G401 (cell line): ENCODE results near the gene DCP1B. TPM values are rescaled to one million over a fixed set of nuclear protein-coding genes. Genes with fewer than 3 reads are reported as not detected.
A peak's percentile ranks its signal among the peaks of the same experiment; 100 is the strongest.

Experiments used
- DNase-seq: peaks from one replicate; pipeline ENCODE4 v3.0.0-alpha.2; 2015; ENCODE audit warnings: low spot score
- in situ Hi-C: cut with HindIII; loops from 2 replicates; pipeline ENCODE4 v1.10.0; 2016; ENCODE audit warnings: low sequenced_read_pairs, mixed read lengths
- total RNA-seq: library from RNA; depleted of rRNA; stranded (reverse); fragments of >200 nt; shearing (Covaris generic); gene quantifications from 2 replicates; pipeline ENCODE4 v1.2.3, GENCODE V29; 2014

DCP1B gene
- total RNA-seq, 1 experiment from 2014 or later, result 20.6 TPM

DNA sequence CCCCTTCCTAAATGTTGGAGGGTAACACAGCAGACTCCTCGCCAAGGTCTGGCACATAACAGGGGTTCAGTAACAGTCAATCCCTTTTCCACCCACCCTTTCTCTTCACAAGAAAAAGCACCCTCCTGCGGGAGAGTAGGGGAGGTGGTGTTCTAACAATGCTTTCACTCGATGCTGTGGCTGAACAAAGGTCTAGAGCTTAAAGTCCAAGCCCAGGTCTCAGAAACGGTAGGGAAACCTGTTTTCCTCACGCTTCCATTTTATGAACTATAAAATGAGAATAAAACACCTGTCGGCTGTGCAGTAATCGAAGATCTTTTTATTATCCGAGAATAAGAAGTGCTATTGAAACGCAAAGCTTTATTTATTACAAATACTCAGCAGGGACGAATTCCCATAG lies 64.9 kb downstream of the DCP1B start:
- no peak for DNase-seq
- in situ Hi-C loops, result no loop called here

DNA sequence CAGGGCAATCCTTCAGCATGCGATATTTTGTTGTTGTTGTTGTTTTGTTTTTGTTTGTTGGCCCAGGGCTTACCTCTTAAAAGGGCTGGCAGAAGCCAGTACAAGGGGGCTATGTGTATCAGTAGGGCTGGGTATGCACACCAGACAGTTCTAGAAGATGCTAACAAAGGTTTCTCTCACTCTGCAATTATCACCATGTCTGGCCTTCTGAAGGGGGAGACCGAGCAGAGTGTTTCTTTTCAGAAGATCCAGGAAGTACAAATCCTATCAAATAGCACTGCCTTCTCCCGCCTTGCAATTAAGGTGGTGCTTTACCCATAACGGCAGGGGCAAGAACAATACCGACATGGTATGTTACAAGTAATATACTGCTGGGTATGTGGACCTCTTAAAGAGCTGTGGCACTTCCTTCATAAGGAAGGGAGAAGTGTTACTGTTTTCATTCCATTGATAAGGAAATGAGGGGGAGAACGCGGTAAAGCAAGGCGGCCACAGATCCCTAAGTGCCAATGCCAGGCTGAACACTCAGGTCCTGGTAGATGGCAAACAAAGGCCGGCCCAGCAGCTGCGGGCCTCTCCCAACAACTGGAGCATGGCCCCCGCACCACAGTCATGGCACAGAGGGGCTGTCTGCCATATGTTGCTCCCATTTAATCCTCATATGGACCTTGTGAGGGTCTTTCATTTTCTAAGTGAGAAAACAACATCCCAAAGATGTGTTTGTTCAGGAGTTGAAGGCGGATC lies 66.6 kb downstream of the DCP1B start:
- in situ Hi-C loops, result no loop called here

DNA sequence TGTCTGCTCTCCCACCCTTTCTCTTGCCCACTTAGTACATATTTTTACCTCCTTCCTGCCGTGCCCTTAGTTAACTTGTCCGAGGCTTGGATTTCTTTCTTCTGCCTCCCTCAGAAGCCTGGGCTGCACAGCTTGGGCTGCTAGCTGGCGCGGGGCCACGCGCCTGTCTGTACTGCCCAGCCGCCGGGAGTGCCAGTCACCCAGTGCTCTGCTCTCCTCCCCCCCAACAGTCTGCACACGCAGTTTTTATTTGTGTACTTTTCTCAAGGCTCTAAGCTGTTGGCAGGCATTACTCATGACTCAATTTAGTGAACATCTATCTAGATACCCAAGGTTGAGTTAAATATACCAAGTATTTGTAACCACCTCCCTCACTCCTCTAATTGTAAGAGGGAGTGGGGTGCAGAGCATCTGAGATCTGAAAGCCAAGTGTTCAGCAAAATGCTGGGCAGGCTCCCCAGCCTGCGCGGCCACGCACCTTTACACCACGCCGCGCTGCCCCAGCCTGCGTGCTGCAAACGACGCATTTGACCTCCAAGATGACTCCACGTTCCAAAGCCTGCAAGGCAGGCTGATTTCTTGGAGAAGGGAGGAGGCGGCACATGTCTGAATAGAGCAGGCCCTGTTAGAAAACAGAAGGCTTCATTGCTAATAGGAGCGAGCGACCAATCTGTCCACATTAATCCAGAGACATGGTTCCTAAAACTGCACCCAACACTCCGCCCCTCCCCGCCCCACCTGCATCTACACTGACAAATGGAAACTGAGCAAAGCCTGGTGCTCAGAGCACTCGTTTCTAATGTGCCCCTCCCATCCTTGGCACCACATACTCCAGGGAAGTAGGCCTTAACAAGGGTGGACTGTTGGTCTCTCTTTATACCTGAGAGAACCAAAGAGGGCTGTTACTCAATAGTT lies 67.6 kb downstream of the DCP1B start:
- peak; percentile 85 for DNase-seq
- in situ Hi-C loops, result no loop called here

More for the DNA sequence above, 66.6 kb downstream of the DCP1B start:
- DNase-seq, result no peak

DNA sequence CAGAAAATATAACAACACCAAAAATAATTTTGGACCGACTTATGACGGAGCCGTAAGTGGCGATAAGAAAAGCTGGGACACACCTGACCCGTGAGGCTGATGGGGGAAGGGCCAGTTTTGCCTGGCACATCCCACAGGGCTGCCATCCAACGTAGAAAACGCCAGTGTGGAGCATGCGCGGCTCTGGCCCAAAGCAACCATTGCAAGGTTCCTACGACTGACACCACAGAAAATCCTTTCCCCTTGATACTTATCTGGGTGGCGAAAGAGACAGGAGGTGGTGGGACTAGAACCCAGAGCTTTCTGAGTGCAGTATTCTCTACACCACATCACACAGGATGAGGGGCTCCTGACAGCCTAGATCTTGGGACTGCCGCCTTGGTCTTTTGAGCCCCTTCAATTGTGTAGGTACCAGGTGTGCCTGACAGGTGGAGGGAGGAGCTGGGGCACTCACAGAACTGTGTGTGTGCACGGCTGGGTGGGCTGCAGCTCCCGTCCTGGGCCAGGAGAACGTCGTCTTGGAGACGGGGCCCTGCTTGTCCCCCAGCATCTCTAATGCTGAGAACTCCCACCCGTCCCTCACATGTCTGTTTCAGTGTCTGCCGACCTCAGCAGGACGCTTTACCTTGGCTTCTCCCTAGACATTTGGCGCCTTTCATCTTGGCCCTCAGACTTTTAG lies 68.4 kb downstream of the DCP1B start:
- DNase-seq, result peak; percentile 58
- in situ Hi-C loops, result no loop called here

DNA sequence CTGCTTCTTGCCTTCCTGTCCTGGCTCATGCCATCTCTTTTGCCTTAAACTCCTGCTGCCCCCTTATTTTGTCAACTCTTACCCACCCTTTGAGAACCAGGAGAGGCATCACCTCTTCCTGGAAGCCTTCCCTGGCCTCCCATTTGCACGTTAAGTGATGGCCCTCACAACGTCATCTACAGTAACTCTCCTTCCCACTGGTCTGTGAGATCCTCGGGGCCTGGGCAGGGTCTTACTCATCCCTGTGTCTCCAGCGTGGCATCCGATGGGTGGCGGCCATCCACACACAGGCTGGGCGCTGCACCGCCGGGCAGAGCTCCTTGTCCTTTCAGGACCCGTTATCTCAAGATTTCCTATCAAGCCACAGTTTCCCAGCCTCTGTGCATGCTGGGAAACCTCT lies 69.0 kb downstream of the DCP1B start:
- in situ Hi-C loops, result no loop called here
- DNase-seq, result no peak

DNA sequence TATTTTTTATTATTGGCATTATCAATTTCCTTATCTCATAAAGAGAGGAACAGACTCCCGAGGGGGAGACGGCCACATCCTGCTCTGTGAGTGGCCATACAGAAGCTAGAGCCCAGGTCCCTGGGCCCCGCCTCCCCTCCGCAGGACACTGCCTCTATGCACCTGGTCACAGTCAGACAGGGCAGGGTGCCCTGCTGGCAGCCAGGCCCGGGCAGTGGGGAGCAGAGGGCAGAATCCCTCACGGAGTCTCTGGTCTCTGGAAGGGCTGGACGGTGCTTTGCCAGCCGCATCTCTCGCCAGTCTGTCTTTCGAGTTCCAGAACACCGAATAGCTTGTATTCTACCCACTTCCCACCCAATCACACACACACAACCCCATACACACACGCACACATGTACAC lies 69.4 kb downstream of the DCP1B start:
- DNase-seq, result no peak
- in situ Hi-C loops, result no loop called here

DNA sequence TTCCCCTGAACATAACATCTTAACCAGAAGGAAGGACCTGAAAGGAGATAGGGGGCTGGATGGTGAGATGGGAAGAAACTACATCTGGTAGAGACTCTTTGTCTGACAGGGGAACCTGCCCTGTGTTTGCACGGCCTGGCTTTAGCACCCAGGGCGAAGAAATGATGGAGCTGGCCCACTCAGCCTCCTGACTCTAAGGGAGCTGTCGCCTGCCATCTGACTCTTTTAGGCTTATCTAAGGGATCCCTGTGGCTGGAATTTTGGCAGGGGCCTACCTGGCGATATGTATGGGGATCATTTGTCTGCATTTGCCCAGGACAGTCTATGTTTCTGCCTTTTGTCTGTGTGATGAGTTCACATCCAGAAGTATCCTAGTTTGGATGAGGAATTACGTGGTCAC lies 70.2 kb downstream of the DCP1B start:
- DNase-seq, result no peak
- in situ Hi-C loops, result no loop called here

DNA sequence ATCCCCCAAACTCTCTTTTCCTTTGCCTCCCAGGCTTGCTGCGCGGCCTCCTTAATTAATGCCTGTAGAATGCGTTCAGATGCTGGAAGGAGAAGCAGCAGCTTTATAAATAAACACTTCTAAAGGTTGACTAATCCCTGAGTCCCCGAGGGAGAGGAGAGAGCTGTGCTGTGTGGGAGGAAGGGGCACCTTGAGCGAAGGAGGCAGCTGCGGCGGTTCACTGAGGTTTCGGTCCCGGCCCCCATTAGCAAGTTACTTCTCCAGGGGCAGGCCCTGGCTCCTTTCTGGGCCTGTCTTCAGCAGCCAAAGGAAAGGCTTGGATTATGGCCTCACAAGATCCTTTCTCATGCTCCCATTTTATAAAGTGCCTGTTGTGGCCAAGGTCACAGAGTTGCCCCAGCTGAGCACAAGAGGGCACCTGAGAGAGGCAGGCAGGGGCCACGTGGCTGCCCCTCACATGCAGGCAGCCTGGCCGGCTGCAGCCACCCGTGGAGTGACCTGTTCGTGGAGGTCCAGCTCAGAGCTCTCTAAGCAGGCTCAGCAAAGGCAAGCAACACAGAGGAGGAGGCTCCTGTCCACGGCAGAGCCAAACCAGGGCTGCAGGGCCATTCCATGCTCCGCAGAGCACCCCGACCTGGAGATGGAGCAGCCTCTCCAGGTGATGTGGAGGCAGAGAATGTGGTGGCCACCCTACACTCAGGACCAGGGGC lies 70.8 kb downstream of the DCP1B start:
- in situ Hi-C loops, result no loop called here
- DNase-seq, result no peak

DNA sequence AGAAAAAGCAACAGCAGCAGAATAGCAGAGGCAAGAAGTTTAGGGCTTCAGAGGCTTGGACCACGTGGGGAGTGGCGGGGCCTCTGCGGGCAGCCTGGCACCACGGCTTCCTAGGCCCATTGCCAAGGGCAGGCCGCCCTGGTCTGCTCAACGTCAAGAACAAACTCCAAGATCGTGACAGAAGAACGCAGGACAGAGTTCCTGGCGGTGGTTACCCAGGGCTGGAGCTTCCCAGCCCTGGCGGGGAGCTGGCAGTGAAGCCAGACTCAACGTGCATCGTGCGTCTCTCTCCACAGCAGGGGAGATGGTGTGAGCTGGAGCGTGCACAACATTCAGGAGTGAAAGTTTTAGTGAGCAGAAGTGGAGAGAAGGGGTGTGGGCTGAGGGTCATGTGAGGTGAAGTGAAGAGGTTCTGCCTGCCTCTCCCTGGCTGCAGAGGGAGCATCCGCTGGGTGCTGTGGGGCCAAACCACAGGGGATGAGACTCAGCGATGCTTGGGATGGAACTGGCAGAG lies 71.9 kb downstream of the DCP1B start:
- in situ Hi-C loops, result no loop called here
- no peak for DNase-seq

DNA sequence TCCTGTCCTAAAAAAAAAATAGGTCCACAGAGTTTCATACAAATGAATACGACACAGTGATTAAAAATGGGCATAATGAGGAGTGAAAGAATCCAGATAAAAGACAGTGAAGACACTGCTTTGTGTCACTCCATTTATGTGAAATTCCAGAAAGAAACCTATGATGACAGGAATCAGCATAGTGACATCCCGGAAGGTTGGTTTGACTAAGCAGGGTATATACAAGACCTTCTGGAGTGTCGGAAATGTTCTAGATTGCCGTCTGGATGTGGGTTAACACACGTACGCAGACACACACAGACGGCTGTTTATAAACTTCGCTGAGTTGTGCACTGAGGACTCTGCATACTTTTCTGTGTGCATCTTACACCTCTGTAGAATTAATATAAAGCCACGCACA lies 72.6 kb downstream of the DCP1B start:
- in situ Hi-C loops, result no loop called here
- DNase-seq, result no peak

DNA sequence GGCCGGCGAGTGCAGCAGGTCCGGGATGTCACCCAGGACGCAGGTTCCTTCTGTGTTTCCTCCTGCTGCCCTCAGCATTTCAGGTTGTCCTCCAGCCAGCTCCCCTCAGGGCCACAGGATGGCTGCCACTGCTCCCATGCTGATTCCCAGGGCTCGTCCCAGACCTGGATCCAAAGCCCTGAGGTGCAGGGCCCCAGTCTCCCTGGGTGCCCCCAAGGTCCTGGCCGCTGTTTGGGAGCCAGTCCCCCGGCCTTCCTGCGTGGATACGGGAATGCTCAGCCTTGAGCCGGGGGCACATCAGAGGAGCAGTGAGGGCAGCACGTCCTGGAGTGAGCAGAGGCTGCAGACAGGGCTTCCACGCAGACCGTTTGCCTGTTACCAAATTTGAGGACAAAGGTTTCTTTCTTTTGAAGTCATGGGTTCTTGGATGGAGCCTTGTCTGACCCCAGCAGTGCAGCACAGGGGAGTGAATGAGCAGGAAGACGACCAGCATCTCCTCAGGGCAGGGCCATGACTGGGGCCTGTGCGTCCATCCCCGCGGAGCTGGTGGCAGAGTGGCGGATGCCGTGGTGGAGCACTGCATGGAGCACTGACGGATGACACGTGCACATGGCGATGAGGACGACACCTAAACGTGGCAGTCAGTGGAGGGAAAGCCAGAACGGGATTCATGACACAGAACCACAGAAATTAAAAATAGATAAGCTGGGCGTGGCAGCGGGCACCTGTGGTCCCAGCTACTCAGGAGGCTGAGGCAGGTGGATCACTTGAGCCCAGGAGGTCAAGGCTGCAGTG lies 73.3 kb downstream of the DCP1B start:
- DNase-seq, result no peak
- in situ Hi-C loops, result no loop called here

DNA sequence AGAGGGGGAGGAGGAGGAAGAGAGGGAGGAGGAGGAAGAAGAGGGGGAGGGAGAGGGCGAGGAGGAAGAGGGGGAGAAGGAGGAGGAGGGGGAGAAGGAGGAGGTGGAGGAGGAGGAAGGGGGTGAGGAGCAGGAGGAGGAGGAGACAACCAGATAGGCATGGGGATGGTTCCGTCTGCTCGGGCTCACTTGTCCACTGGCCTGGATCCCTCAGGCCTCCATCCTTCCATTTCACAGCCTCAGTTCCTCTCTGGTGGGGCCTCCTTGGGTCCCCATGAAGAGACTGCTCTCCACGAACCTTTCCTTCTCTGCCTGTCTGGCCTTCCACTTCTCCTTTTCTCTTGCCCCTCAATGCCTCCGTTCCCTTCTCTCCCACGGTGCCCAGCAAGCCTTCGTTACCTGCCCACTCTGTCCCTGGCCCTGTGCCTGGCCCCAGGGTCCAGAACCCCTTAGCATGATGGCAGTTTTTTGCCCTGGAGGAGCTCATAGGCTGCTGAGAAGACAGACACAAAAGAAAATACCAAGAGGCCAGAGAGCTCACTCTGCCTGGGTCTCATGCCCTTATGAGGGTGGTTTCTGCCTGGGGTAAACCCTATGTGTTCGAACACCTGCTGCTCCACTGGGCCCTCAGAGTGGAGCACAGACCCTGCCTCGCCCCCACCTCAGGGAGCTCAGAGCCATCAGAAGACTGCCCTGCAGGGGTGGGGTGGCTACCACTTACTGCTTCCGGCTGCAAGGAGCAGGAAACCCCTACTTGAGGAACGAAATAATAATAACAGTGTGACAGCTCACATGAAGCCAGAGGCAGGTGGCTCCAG lies 74.1 kb downstream of the DCP1B start:
- DNase-seq, result no peak
- in situ Hi-C loops, result no loop called here

DNA sequence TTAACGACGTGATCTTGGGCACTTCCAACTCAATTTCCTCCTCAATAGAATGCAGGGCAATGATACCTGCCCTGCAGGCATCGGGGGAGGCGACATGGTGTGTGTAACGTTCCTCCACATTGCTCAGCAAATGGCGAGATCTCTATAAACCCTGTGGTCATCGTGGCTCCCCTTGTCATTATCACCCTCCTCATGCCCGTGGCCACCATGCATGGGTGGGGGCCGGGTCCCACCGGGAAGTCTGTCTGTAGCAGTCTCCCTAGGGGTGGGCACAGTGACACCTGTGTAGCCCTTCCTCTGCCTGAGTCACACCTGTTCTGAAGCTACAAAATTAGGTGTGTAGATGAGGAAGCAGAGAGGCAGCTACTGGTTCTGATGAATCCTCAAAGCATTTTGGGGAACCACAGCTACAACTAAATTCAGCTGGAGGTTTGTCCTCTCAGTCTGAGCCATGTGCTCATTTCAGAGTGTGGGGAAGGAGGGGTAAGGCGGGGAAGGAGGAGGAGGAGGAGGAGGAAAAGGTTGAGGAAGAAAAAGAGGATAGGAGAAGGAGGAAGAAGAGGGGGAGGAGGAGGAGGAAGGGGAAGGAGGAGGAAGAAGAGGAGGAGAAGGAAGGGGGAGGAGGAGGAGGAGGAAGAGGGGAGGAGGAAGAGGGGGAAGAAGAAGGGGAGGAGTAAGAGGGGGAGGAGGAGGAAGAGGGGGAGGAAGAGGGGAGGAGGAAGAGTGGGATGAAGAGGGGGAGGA lies 74.8 kb downstream of the DCP1B start:
- in situ Hi-C loops, result no loop called here
- DNase-seq, result no peak

DNA sequence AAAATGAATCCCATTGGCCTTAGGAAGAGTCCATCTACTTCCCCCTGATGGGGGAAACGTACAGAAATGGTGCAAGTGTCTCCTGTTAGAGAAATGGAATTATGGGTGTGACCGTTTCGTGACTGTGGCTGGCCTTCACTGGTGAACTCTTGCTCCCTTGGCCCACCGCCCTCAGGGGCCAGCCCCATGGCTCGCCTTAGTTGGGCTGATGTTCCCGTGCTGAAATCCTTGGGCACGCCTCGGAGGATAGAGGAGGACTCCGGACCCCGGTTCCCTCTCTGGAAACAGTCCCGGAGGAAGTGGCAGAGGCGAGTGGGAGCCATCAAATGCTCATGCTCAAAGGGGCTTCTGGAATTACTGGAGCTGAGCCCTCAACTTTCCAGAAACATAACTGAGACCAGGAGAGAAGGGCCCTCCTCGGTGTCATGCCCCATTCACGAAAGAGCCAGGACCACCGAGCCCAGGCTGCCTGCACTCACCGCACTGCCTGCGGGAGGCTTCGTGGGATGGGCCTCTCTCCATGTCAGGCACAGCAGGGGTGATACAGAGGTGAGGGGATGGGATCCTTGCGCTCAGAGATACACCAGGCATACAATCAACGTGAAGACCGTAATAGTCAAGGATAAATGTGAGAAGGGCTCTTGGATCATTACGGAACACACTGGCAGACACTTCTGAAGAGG lies 75.7 kb downstream of the DCP1B start:
- in situ Hi-C loops, result no loop called here

DNA sequence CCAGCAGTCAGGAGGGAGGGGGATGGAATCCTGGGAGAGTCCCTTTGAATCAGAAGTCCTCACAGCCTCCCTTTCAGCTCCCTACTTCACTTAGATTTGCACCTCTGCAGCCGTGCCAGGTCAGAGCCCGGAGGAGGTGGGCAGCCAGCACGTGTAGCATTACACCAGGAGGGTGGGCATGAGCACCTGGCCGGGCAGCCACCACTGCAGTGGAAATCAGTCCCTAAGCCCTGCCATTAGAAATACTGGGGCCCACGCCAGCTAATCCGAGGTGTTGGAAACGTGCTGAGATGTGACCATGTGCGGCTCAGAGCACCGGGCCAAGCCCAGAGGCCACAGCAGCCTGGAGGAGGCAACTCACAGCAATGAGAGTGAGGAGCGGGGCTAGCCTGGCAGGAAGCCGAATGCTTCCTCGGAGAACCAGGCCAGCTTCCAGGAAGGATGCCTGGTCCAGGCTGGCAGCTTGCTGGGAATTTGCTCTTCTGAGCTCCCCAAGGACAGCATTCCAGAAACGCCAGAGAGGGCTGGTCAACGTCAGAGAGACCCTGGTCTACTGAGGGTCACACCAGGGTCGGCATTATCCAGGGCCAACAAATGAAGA lies 76.4 kb downstream of the DCP1B start:
- peak; percentile 38 for DNase-seq
- in situ Hi-C loops, result no loop called here

More for the DNA sequence above, 75.7 kb downstream of the DCP1B start:
- DNase-seq, result no peak

DNA sequence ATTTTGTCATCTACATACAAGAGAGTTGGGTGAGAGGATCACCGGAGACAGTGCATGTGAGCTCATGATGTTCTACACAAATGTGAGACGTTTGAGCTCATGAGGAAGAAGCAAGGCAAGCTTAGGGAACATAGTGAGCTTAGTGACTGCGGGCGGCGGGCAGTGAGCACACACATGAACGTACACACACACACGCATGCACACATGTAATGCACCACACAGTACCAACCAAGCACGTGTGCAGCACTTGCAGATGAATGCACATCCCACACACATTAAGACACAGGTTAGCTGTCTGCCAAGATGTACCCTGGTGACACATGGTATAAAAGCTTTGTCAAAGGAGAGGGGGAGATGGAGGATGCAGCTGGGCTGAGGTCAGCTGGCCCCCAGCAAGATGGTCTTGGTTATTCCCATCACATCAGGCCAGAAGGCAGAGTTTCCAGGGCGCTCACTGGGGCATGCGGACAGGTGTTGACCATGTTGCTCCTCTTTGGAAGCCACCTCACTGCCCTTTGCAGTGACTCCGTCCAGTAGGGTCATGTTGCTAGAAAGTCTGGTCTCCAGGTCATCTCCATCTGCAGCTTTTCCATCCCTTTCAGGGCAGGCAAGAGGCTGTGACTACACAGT lies 77.1 kb downstream of the DCP1B start:
- DNase-seq, result no peak
- in situ Hi-C loops, result no loop called here
